Astrocyte (in vitro differentiated cells and primary cell): ENCODE results near the gene GDF2.

Experiments used
- EZH2 ChIP-seq: IDR thresholded peaks from 2 replicates; pipeline ENCODE4 v1.6.1; 2012; ENCODE audit warnings: mild to moderate bottlenecking, low read length, inconsistent platforms; ENCODE audit not compliant: insufficient read depth
- TF ChIP-seq, protein P1 (sequence below): IDR thresholded peaks from 2 replicates; pipeline ENCODE4 v1.5.1; 2011; ENCODE audit warnings: low read depth, mild to moderate bottlenecking, inconsistent platforms, low read length, moderate library complexity; ENCODE audit not compliant: insufficient read depth

DNA sequence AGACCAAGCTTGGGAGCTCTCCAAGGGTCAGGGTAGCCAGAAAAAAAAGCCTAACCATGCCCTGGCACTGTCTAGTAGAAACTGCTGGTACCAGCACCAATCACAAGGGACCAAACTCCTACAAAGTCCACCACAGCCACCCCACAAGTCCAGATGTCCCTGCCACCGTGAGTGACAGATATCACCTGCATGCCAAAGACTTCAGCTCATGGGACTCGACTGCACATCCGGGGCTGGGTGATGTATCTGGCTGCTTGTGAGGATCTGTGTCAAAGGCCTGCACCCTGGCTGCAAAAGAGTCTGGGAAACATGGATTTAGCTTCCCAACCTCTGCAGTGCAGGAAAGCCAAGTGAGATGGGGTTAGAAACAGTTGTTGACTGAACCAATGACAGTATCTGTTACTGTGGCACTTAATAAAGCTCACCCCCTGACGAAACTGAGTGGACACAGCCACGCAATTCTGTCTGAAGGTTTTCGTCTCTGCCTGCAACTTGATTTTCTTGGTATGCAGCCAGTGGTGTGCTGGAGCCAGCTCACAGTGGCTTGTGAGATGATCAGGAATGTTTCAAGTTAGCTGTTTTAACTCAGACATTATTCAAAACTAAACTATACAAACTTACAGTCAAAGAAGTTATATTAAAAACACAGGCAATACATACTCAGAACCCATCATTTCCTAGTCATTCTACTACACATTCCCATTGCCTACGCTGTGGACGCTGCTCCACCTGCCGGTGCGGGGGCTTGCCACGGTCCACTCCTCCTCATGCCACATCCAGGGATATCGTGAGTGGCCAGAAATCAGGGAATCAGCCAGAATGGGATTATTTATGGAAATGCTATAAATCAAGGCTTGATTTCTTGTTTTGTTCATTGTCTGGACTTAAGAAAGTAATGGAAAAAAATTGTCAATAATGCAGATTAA lies 52.6 kb downstream of the GDF2 start:
- TF ChIP-seq, protein P1, sequence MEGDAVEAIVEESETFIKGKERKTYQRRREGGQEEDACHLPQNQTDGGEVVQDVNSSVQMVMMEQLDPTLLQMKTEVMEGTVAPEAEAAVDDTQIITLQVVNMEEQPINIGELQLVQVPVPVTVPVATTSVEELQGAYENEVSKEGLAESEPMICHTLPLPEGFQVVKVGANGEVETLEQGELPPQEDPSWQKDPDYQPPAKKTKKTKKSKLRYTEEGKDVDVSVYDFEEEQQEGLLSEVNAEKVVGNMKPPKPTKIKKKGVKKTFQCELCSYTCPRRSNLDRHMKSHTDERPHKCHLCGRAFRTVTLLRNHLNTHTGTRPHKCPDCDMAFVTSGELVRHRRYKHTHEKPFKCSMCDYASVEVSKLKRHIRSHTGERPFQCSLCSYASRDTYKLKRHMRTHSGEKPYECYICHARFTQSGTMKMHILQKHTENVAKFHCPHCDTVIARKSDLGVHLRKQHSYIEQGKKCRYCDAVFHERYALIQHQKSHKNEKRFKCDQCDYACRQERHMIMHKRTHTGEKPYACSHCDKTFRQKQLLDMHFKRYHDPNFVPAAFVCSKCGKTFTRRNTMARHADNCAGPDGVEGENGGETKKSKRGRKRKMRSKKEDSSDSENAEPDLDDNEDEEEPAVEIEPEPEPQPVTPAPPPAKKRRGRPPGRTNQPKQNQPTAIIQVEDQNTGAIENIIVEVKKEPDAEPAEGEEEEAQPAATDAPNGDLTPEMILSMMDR: no peak
- TF ChIP-seq EZH2: no peak
